ENCODE data around the gene DEFB125.

- no peak for TF ChIP-seq EZH2 (IDR thresholded peaks at IDR 0.05; ENCODE audit: insufficient read depth, poor library complexity, severe bottlenecking)
- TF ChIP-seq EZH2phosphoT487 (IDR thresholded peaks at IDR 0.05; ENCODE audit: insufficient read depth, low read depth) = no peak
Measured at GRCh38 chr20:137668-138490, 50.4 kb downstream of the DEFB125 start.
